ENCODE data around the gene POPDC3.

The POPDC3 gene

GRCh38 chr6:105151644-105152043 lies 28.2 kb downstream of the POPDC3 start:
- DNase-seq (ENCODE audit: low read depth), result no peak

GRCh38 chr6:105138141-105138540 lies 41.7 kb downstream of the POPDC3 start:
- DNase-seq (ENCODE audit: low read depth), result no peak

DNA sequence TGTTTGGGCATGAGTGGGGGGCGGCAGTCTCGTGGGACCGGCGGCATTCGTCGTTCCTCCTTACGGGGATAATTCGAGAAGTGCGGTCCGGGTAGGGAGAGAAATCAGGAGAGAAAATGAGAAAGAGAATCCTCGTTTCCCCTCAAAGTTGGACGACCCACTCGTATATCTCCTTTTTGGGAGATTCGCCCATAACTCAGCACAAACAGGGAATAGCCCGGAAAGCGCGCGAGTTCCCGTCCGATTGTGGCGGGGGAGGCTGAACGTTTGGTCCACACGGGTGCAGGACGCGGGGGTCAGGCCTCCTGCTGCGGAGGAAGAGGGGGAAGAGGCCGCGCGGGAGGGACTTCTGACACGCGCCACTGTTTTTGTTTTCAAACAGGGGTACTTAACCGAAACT lies 42.4 kb downstream of the POPDC3 start:
- no peak for DNase-seq (ENCODE audit: low read depth)

DNA sequence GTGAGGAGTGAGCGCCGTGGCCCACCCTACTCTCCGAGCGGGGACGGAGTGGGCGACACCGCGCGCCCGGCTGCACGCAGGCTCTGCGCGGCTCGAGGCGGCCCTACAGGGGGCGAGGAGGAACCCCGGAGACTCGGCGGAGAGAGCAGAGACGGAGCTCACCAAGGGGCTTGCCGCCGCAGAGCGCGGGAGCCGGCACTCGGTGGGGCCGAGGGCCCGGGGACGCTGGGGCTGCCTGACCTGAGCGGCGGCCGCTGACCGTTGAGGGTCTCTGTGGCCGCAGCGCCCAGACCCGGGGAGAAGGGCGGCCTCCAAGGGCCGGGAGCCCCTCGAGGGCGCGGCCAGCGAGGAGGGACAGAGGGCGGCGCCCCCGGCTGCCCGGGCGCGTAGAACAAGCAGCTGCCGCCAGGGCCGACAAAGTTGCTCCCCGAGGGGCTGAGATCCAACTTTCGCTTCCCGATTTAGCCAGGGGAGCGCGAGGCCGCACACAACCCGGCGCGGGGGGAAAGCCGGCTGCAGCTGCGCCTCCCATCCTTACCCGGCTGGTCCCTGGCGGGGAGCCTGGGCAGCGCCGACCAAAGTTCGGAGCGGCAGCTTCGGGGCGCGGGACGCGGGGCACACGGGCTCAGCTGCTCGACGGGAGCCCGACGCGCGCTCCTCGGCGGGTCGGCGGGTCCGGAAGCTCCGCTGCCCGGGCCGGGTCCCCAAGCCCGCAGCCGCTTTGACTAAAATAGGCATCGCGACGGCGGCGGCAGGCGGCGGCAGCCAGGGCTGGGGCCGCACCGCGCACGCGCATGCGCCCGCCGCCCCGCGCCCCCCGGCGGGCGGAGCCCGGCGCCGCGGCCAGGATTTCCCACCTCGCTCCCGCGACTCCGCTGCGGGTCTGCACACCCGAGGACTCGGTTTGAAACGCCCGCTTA lies 43.1 kb downstream of the POPDC3 start:
- peak; percentile 32 for DNase-seq (ENCODE audit: low read depth)

- no peak for DNase-seq (ENCODE audit: low read depth)
Observed at GRCh38 chr6:105135907-105136430, 43.8 kb downstream of the POPDC3 start.

- DNase-seq (ENCODE audit: low read depth), result no peak
Observed at GRCh38 chr6:105135056-105135455, 44.8 kb downstream of the POPDC3 start.

GRCh38 chr6:105122717-105123116 lies 57.1 kb downstream of the POPDC3 start:
- DNase-seq (ENCODE audit: low read depth), result no peak

DNA sequence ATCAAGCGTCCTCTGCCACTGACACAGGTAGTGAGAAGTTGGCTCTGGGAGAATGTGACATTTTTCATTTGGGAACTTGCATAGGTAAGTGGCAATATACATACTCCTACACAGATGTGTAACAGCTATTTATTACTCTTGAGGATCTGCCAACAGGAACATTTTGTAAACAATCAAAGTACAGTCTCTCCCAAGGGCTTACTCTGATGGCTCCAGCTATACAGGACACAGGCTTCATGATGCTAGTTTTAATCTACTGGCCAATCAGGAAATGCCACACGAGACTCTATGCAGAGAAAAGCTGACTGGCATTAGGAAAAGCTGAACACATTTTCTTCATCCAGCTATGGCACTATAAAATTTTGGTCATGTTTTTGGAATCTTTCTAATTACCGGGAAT lies 57.8 kb downstream of the POPDC3 start:
- no peak for DNase-seq (ENCODE audit: low read depth)

- DNase-seq (ENCODE audit: low read depth), result no peak
Observed at GRCh38 chr6:105120570-105120969, 59.2 kb downstream of the POPDC3 start.

- no peak for DNase-seq (ENCODE audit: low read depth)
Observed at GRCh38 chr6:105116150-105116549, 63.7 kb downstream of the POPDC3 start.

- no peak for DNase-seq (ENCODE audit: low read depth)
Observed at GRCh38 chr6:105113422-105113821, 66.4 kb downstream of the POPDC3 start.

DNA sequence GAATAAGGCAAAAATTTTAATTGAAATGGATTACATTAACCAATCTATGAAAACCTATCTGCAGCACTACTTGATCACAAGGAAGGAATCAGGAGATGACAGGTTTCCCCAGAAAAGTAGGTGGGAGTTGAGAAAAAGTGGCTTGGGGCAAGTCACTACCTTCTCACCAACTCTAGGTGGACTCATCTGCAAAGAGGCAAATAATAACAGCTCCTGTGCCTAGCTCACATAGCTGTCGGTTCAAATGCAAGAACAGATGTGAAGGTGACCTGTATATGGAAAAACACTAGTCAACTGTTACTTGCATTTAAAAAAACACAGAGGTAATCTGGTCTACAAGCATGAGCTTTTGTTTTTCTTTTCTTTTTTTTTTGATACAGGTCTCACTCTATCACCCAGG lies 67.2 kb downstream of the POPDC3 start:
- peak; percentile 17 for DNase-seq (ENCODE audit: low read depth)

- no peak for DNase-seq (ENCODE audit: low read depth)
Observed at GRCh38 chr6:105111871-105112270, 67.9 kb downstream of the POPDC3 start.

- no peak for DNase-seq (ENCODE audit: low read depth)
Observed at GRCh38 chr6:105111105-105111504, 68.7 kb downstream of the POPDC3 start.

DNA sequence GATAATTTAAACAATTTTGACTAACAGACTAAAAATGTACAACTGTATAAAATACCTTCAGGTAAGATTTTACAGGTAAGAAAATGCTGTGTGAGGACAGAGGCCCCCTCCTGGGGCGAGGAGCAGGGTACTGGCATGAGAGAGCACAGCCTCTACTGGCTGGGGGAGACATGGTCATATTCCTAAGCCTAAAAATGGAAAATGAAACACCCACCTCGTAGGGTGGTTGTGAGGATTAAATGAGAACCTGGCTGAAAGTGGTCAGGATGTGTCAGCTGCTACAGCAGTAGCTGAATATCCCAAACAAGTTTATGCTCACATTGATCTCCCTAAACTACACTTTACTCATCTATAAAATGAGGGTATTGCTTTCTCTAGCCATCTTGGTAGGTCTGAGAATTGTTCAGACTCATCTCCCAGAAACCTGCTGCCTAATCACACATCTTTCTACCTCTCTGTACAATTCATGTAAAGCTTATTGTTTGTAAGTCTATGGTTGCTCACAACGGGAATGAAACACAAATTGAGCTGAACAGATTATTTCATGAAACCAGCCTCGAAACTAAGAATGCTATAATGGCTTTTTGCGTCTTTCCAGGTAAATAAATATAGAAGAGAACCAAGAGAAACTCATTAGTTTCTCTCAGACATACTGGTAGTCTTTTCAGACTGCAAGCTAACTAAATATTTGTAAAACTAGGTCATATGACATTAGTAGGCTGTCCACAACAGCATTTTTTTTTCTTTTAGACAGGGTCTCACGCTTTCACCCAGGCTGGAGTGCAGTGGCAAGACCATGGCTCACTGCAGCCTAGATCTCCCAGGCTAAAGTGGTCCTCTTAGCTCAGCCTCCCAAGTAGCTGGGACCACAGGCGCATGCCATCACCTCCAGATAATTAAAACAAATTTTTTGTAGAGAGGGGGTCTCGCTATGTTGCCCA lies 69.6 kb downstream of the POPDC3 start:
- no peak for DNase-seq (ENCODE audit: low read depth)

DNA sequence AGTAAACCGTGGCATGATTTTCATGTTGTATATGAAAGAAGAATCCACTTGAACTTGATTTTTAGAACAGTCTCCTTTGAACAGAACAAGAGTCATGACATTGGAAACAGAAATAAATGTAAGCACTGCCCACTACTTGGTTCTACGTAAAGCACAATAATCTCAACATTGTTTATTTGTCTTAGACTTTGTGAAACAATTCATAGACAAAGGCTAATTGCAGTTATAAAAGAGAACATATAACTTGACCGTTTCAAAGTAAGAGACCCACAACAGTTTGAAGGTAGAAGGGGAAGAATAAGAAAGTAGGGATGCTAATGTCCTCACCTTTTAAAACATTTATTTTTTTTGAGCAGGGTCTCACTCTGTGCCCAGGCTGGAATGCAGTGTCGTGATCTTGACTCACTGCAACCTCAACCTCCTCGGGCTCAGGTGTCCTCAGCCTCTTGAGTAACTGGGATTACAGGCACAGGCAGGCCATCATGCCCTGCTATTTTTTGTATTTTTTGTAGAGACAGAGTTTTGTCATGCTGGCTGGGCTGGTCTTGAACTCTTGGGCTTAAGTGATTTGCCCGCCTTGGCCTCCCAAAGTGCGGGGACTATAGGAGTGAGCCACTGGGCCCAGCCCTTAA lies 71.1 kb downstream of the POPDC3 start:
- DNase-seq (ENCODE audit: low read depth), result no peak
